Measurements from ENCODE around the gene FCHO2. TPM values are rescaled to one million over a fixed set of nuclear protein-coding genes. Genes with fewer than 3 reads are reported as not detected.

The FCHO2 gene
- total and polyA plus RNA-seq, 2 donors (not counting 3 experiments of a cell fraction or from before 2014, with no cell fraction given): 12.0 to 25.2 TPM

GRCh38 chr5:73132759-73133158 lies 176.9 kb downstream of the FCHO2 start:
- Histone ChIP-seq H4K20me1 (replicated peaks; ENCODE audit: control insufficient read depth, extremely low read depth, insufficient read depth, low read length) (no peaks in the 10 kb centered on the region), H3K4me3 (replicated peaks in 1 of 3; ENCODE audit: insufficient read depth in 1 of 3, low read depth in 1 of 3, low read length in 3 of 3) (no peak overlapping the region), H3K9me3 (replicated peaks; ENCODE audit: control insufficient read depth, insufficient read depth, low read length) (no peaks in the 10 kb centered on the region), H3K9ac (replicated peaks; ENCODE audit: extremely low read depth, insufficient read depth, low read length) (no peak overlapping the region), H3K4me1 (ENCODE audit: control insufficient read depth, extremely low read depth, insufficient read depth, low read length) (no peaks in the 10 kb centered on the region), H3K4me2 (ENCODE audit: insufficient read depth, low read length) (no peak overlapping the region), H3K79me2 (ENCODE audit: control insufficient read depth, insufficient read depth, low read length) (no peaks in the 10 kb centered on the region), H3K9me1 (replicated peaks; ENCODE audit: control insufficient read depth, extremely low read depth, insufficient read depth, low read length) (no peaks in the 10 kb centered on the region), H3K27me3 (ENCODE audit: control insufficient read depth in 2 of 2, insufficient read depth in 2 of 2, low read length in 2 of 2) (peaks cover 0 to 1% of the 10 kb centered on the region in 2 experiments), H3K27ac (ENCODE audit: insufficient read depth, low read depth, low read length) (no peak overlapping the region), H3K36me3 (ENCODE audit: control insufficient read depth in 2 of 2, extremely low read depth in 1 of 2, insufficient read depth in 2 of 2, low read length in 2 of 2) (no peaks in the 10 kb centered on the region), H2AFZ (ENCODE audit: low read depth, low read length) (no peak overlapping the region)
- TF ChIP-seq JUN (IDR thresholded peaks at IDR 0.05; ENCODE audit: borderline replicate concordance, insufficient read depth, insufficient read length, low read depth) (no peak), POLR2A (IDR thresholded peaks at IDR 0.05; ENCODE audit: low read depth, low read length) (no peak), CTCF (IDR thresholded peaks at IDR 0.05; ENCODE audit: extremely low read depth in 1 of 2, insufficient read depth in 1 of 2, low read depth in 1 of 2, low read length in 2 of 2) (no peak), GATA2 (IDR thresholded peaks at IDR 0.05; ENCODE audit: insufficient read depth, insufficient read length, low read depth, low read length) (no peak), MAX (IDR thresholded peaks at IDR 0.05; ENCODE audit: insufficient read depth, insufficient read length) (no peak), MYC (IDR thresholded peaks at IDR 0.05; ENCODE audit: low read depth, low read length) (no peak), FOS (IDR thresholded peaks at IDR 0.05; ENCODE audit: borderline replicate concordance, insufficient read depth, low read length) (no peak), POLR2AphosphoS5 (IDR thresholded peaks at IDR 0.05; ENCODE audit: insufficient read depth, low read depth, low read length) (no peak), EZH2 (IDR thresholded peaks at IDR 0.05; ENCODE audit: borderline replicate concordance, low read depth, low read length, severe bottlenecking) (no peak)
- intact Hi-C loops (cut with micrococcal nuclease) (no loop called here), dilution Hi-C loops (cut with MboI; ENCODE audit: extremely low pct_ligation_motif_present, low sequenced_read_pairs) (no loop called here)
- BruUV-seq (replicated peaks): no TSS peak
- POLR2A ChIA-PET: no interaction called here
- FAIRE-seq (no peak), DNase-seq (ENCODE audit: low read depth, low spot score) (no peak)
- CTCF ChIA-PET: interaction anchor here (0.6 to 3.5 kb wide), 10 partner anchors 8 to 322 kb away, joined by 3 to 24 read pairs (median 4); no protein-coding TSS in a partner anchor
